Germinal center (tissue), 1 donor: ENCODE data around the gene CPTP.

Experiments used
- DNase-seq: peaks from one replicate; pipeline ENCODE4 v3.0.0; 2012; ENCODE audit warnings: mixed read lengths, low spot score

The CPTP gene

GRCh38 chr1:1320666-1321448 is 3.7 kb upstream of the CPTP start:
- DNase-seq = no peak

GRCh38 chr1:1321477-1321876 is 3.1 kb upstream of the CPTP start:
- DNase-seq = no peak

GRCh38 chr1:1322418-1322817 is 2.2 kb upstream of the CPTP start:
- no peak for DNase-seq

GRCh38 chr1:1322952-1323351 is 1.6 kb upstream of the CPTP start:
- no peak for DNase-seq

- DNase-seq = no peak
These were observed 498 bp upstream of the CPTP start for GRCh38 chr1:1324084-1324523.

- no peak for DNase-seq
These were observed 879 bp downstream of the CPTP start for GRCh38 chr1:1325288-1326074.

- no peak for DNase-seq
These were observed 1.5 kb downstream of the CPTP start for GRCh38 chr1:1326075-1326605.

- no peak for DNase-seq
These were observed 2.7 kb downstream of the CPTP start for GRCh38 chr1:1327291-1327690.

- no peak for DNase-seq
These were observed 3.7 kb downstream of the CPTP start for GRCh38 chr1:1328254-1328653.

GRCh38 chr1:1329304-1330210 is 5.0 kb downstream of the CPTP start:
- no peak for DNase-seq

- DNase-seq = peak; percentile 77
These were observed 5.9 kb downstream of the CPTP start for GRCh38 chr1:1330366-1331067.

GRCh38 chr1:1331068-1331965 is 6.7 kb downstream of the CPTP start, which contains the start of gene TAS1R3:
TSS of gene TAS1R3 (plus strand) at chr1:1331280. CDS start at chr1:1331346, 66 bp downstream.
- peak; percentile 53 for DNase-seq

GRCh38 chr1:1332031-1332755 is 7.6 kb downstream of the CPTP start:
- DNase-seq = no peak

GRCh38 chr1:1332774-1333480 is 8.3 kb downstream of the CPTP start:
- DNase-seq = no peak

- DNase-seq = no peak
These were observed 9.1 kb downstream of the CPTP start for GRCh38 chr1:1333551-1334241.

GRCh38 chr1:1334835-1335234 is 10.2 kb downstream of the CPTP start:
- DNase-seq = no peak

GRCh38 chr1:1335283-1335682 is 10.7 kb downstream of the CPTP start:
- no peak for DNase-seq

GRCh38 chr1:1335792-1336248 is 11.2 kb downstream of the CPTP start:
- no peak for DNase-seq
